ENCODE measurements around the gene CDC42BPG. TPM values are rescaled to one million over a fixed set of nuclear protein-coding genes. Genes with fewer than 3 reads are reported as not detected.

Gene CDC42BPG
- total and polyA plus RNA-seq, 10 of the 15 experiments (the other 5 are each of a cell fraction or from before 2014, with no cell fraction given), result 0.02 to 1.3 (median 0.09) TPM; not detected in 1

- Histone ChIP-seq H3K9me3 (replicated peaks; ENCODE audit: control insufficient read depth, insufficient read depth, low read length) (no peaks in the 10 kb centered on the region), H3K4me1 (ENCODE audit: control insufficient read depth, insufficient read depth, low read length) (peaks cover 22% of the 10 kb centered on the region), H4K20me1 (ENCODE audit: control insufficient read depth, insufficient read depth) (peaks cover 3% of the 10 kb centered on the region; the same call in 1 of the 2 replicates), H3K9ac (ENCODE audit: control insufficient read depth, insufficient read depth, low read length) (no peak overlapping the region), H3K36me3 (ENCODE audit: control insufficient read depth in 2 of 2, insufficient read depth in 2 of 2, low read length in 1 of 2) (no peaks in the 10 kb centered on the region; a peak in 1 of 4 replicates), H3K27me3 (replicated peaks in 1 of 2; ENCODE audit: control insufficient read depth in 2 of 2, insufficient read depth in 2 of 2, low read length in 1 of 2) (no peaks in the 10 kb centered on the region), H3K4me3 (no peak overlapping the region), H3K79me2 (ENCODE audit: control insufficient read depth, insufficient read depth, low read length) (peaks cover 30% of the 10 kb centered on the region), H2AFZ (ENCODE audit: control insufficient read depth, low read depth, low read length) (no peak overlapping the region), H3K27ac (ENCODE audit: control insufficient read depth, insufficient read depth) (no peak overlapping the region), H3K4me2 (ENCODE audit: control insufficient read depth, insufficient read depth) (no peak overlapping the region)
- ChIA-PET CTCF (interaction anchor here (0.6 to 30.0 kb wide), 5 partner anchors 8 to 195 kb away, joined by 3 to 1208 read pairs (median 3); partner anchors contain the start of gene CDC42BPG), POLR2A (interaction anchor here (1.0 to 19.9 kb wide), 2 partner anchors 23 to 103 kb away, joined by 3 to 620 read pairs; partner anchors contain the start of gene SF1), RAD21 (ENCODE audit: unreplicated experiment) (interaction anchor here (0.9 to 12.5 kb wide), 5 partner anchors 9 to 31 kb away, joined by 3 to 253 read pairs (median 3); no protein-coding TSS in a partner anchor), SMC1A (ENCODE audit: uncharacterized antibody, unreplicated experiment) (interaction anchor here (1.0 to 11.5 kb wide), 3 partner anchors 10 to 31 kb away, joined by 4 to 227 read pairs (median 226); no protein-coding TSS in a partner anchor)
- intact Hi-C loops (cut with micrococcal nuclease; ENCODE audit: unreplicated experiment), result no loop called here
- ATAC-seq (no peak), FAIRE-seq (no peak), DNase-seq (ENCODE audit: low read depth, low spot score) (no peak)
- TF ChIP-seq MLLT1 (IDR thresholded peaks at IDR 0.05) (peak; percentile 2; the same call in 1 of the 2 replicates), CBFB (IDR thresholded peaks at IDR 0.05; ENCODE audit: low read depth) (no peak)
- in situ Hi-C loops (cut with MboI), result no loop called here
- 90% methylated on average over 8 of the region's 8 CpGs for WGBS (ENCODE audit: insufficient coverage, insufficient replicate concordance, low lambda C conversion rate, missing lambda C conversion rate)
- BruUV-seq (replicated peaks), result no TSS peak
These were observed 37.0 kb upstream of the CDC42BPG start for GRCh38 chr11:64881476-64881875.
